GM23338 (cell line): ENCODE measurements around the gene SLC6A18. TPM values are rescaled to one million over a fixed set of nuclear protein-coding genes. Genes with fewer than 3 reads are reported as not detected.

Source experiments
- ATAC-seq: fragments of 200-7000 bp; cut with Tn5 transposase; 3 replicates; pipeline ENCODE4 v1.9.1; 2020
- DNase-seq: peaks from one replicate; pipeline ENCODE4 v3.0.0-alpha.2; 2015; ENCODE audit warnings: low spot score
- H2AFZ ChIP-seq: fragments of 200-600 bp; sonication (generic); 2 replicates; pipeline ENCODE4 v1.8.0; 2016; ENCODE audit warnings: antibody characterized with exemption, mild to moderate bottlenecking, moderate library complexity
- H3F3A ChIP-seq: fragments of 200-600 bp; sonication (generic); replicated peaks from 2 replicates; pipeline ENCODE4 v1.8.0; 2017; ENCODE audit warnings: antibody characterized with exemption, mixed run types, low read depth
- H3K27ac ChIP-seq: fragments of 200-600 bp; sonication (generic); 2 replicates; pipeline ENCODE4 v1.6.1; 2016; ENCODE audit warnings: low read depth
- H3K27me3 ChIP-seq: fragments of 200-600 bp; sonication (generic); 2 replicates; pipeline ENCODE4 v1.8.0; 2016; ENCODE audit warnings: mild to moderate bottlenecking, mixed run types, moderate library complexity; ENCODE audit not compliant: insufficient read depth
- H3K36me3 ChIP-seq: fragments of 200-600 bp; sonication (generic); 2 replicates; pipeline ENCODE4 v1.8.0; 2016; ENCODE audit warnings: mild to moderate bottlenecking; ENCODE audit not compliant: insufficient read depth
- H3K4me1 ChIP-seq: fragments of 200-600 bp; sonication (generic); 2 replicates; pipeline ENCODE4 v1.8.0; 2016; ENCODE audit warnings: mild to moderate bottlenecking, moderate library complexity; ENCODE audit not compliant: insufficient read depth
- H3K4me2 ChIP-seq: fragments of 200-600 bp; sonication (generic); 2 replicates; pipeline ENCODE4 v1.7.1; 2017; ENCODE audit warnings: mixed run types
- H3K4me3 ChIP-seq: fragments of 200-600 bp; sonication (generic); 2 replicates; pipeline ENCODE4 v1.6.1; 2016; ENCODE audit warnings: mixed run types
- H3K79me2 ChIP-seq: fragments of 200-600 bp; sonication (generic); replicated peaks from 2 replicates; pipeline ENCODE4 v1.8.0; 2017; ENCODE audit warnings: mild to moderate bottlenecking; ENCODE audit not compliant: insufficient read depth
- H3K9me2 ChIP-seq: fragments of 200-600 bp; sonication (generic); 2 replicates; pipeline ENCODE4 v1.8.0; 2017; ENCODE audit not compliant: insufficient read depth
- H4K20me1 ChIP-seq: fragments of 200-600 bp; sonication (generic); replicated peaks from 2 replicates; pipeline ENCODE4 v1.8.0; 2017; ENCODE audit warnings: mild to moderate bottlenecking; ENCODE audit not compliant: insufficient read depth
- H3K27ac Mint-ChIP-seq: 2 replicates; pipeline ENCODE4 v1.8.0; 2020; ENCODE audit warnings: inconsistent platforms, mild to moderate bottlenecking, moderate library complexity, mixed read lengths
- H3K27me3 Mint-ChIP-seq: 3 replicates; pipeline ENCODE4 v1.8.0; 2022; ENCODE audit warnings: low read depth, mild to moderate bottlenecking, moderate library complexity, mixed read lengths, inconsistent platforms; ENCODE audit not compliant: insufficient read depth, poor library complexity
- H3K36me3 Mint-ChIP-seq: 3 replicates; pipeline ENCODE4 v1.8.0; 2021; ENCODE audit warnings: low read depth, mild to moderate bottlenecking, inconsistent platforms, moderate library complexity, mixed read lengths
- H3K4me1 Mint-ChIP-seq: 3 replicates; pipeline ENCODE4 v1.8.0; 2020; ENCODE audit warnings: mild to moderate bottlenecking, inconsistent platforms, mixed read lengths
- H3K4me3 Mint-ChIP-seq: 3 replicates; pipeline ENCODE4 v1.8.0; 2021; ENCODE audit warnings: moderate library complexity, mild to moderate bottlenecking, inconsistent platforms, mixed read lengths
- H3K9me3 Mint-ChIP-seq: 3 replicates; pipeline ENCODE4 v1.8.0; 2020; ENCODE audit warnings: moderate library complexity, mild to moderate bottlenecking, inconsistent platforms, mixed read lengths
- CTCF ChIP-seq, 2 experiments: fragments of 200-600 bp in 1 of 2; sonication (generic) in 1 of 2; conservative IDR thresholded peaks; 2 replicates each; pipeline versions ENCODE4 v1.5.1 to v1.6.1; 2016 to 2017; ENCODE audit warnings: antibody characterized with exemption in 2 of 2, low read depth in 2 of 2, mild to moderate bottlenecking in 2 of 2, moderate library complexity in 1 of 2
- ETS1 ChIP-seq: IDR thresholded peaks from 2 replicates; pipeline ENCODE4 v1.6.1; 2016; ENCODE audit warnings: antibody characterized with exemption
- EZH2 ChIP-seq: fragments of 200-600 bp; sonication (generic); IDR thresholded peaks from one replicate; pipeline ENCODE4 v1.8.0; 2017; ENCODE audit warnings: antibody characterized with exemption, mild to moderate bottlenecking, low read depth; ENCODE audit not compliant: unreplicated experiment
- EZH2phosphoT487 ChIP-seq: fragments of 200-600 bp; sonication (generic); IDR thresholded peaks from one replicate; pipeline ENCODE4 v1.8.1; 2018; ENCODE audit warnings: antibody characterized with exemption; ENCODE audit not compliant: unreplicated experiment
- JUNB ChIP-seq: IDR thresholded peaks from one replicate; pipeline ENCODE4 v1.6.1; 2016; ENCODE audit warnings: antibody characterized with exemption; ENCODE audit not compliant: unreplicated experiment
- NANOG ChIP-seq: IDR thresholded peaks from 2 replicates; pipeline ENCODE4 v1.6.1; 2016; ENCODE audit warnings: antibody characterized with exemption, borderline replicate concordance
- ZNF114 ChIP-seq: fragments of 250-450 bp; sonication (Bioruptor Pico); IDR thresholded peaks from 2 replicates; pipeline ENCODE4 v1.5.0; 2020; ENCODE audit warnings: mild to moderate bottlenecking, moderate library complexity
- ZNF331 ChIP-seq: fragments of 250-450 bp; sonication (Bioruptor Pico); IDR thresholded peaks from 2 replicates; pipeline ENCODE4 v1.5.0; 2020; ENCODE audit warnings: low read depth, mild to moderate bottlenecking, moderate library complexity
- ZNF462 ChIP-seq: fragments of 250-450 bp; sonication (Bioruptor Pico); IDR thresholded peaks from 2 replicates; pipeline ENCODE4 v1.5.0; 2020; ENCODE audit warnings: mild to moderate bottlenecking, moderate library complexity
- polyA plus RNA-seq: library from polyadenylated mRNA; unstranded; fragments of >200 nt; fragmentation: Nextera tagmentation; extraction: Ambion mirVana; gene quantifications from 2 replicates; pipeline ENCODE4 v1.2.1, GENCODE V29; 2016
- total RNA-seq: library from RNA; depleted of rRNA; stranded (reverse); fragments of >200 nt; shearing (Covaris generic); gene quantifications from 2 replicates; pipeline ENCODE4 v1.2.3, GENCODE V29; 2014
- TF ChIP-seq, protein P1 (sequence below): IDR thresholded peaks from one replicate; pipeline ENCODE4 v1.6.1; 2018; ENCODE audit warnings: antibody characterized with exemption; ENCODE audit not compliant: unreplicated experiment

Gene SLC6A18
- total and polyA plus RNA-seq, 2 experiments from 2014 or later = not detected

GRCh38 chr5:1215320-1216096 lies 9.7 kb upstream of the SLC6A18 start (continued):
- TF ChIP-seq NANOG (no peak), EZH2phosphoT487 (no peak), CTCF (conservative IDR thresholded peaks at IDR 0.05; ENCODE audit: low read depth in 2 of 2) (no peak), ZNF331 (CRISPR knock-in tag) (no peak), JUNB (no peak), ZNF114 (no peak)

DNA sequence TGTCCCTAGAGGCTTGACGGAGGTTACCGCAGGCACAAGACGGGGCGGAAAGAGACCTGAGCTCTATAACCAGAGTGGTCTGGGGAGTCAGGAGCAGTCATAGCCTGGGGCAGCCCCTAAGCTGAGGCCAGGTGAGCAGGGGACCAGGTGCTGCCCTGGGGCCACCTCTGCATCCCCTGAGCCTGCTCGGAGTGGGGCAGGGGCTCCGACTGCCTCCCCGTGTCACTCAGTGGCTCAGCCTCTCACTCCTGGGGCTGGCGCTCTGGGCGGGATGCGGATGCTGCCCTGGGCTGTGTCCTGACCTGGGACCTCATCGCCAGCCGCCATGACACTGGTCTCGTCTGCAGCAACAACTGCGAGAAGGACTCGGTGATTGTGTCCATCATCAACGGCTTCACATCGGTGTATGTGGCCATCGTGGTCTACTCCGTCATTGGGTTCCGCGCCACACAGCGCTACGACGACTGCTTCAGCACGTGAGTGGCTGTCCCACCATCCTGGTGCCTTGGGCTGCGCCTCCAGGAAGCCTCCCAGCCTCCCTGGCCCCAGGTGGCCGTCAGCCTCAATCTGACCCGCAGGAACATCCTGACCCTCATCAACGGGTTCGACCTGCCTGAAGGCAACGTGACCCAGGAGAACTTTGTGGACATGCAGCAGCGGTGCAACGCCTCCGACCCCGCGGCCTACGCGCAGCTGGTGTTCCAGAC lies 8.8 kb upstream of the SLC6A18 start:
- DNase-seq = no peak
- no peak for TF ChIP-seq ETS1
- TF ChIP-seq EZH2phosphoT487 = no peak
- TF ChIP-seq JUNB = no peak
- TF ChIP-seq ZNF331 (CRISPR knock-in tag) = no peak
- no peak for TF ChIP-seq ZNF462
- no peak for TF ChIP-seq EZH2
- TF ChIP-seq NANOG = no peak
- TF ChIP-seq, protein P1, sequence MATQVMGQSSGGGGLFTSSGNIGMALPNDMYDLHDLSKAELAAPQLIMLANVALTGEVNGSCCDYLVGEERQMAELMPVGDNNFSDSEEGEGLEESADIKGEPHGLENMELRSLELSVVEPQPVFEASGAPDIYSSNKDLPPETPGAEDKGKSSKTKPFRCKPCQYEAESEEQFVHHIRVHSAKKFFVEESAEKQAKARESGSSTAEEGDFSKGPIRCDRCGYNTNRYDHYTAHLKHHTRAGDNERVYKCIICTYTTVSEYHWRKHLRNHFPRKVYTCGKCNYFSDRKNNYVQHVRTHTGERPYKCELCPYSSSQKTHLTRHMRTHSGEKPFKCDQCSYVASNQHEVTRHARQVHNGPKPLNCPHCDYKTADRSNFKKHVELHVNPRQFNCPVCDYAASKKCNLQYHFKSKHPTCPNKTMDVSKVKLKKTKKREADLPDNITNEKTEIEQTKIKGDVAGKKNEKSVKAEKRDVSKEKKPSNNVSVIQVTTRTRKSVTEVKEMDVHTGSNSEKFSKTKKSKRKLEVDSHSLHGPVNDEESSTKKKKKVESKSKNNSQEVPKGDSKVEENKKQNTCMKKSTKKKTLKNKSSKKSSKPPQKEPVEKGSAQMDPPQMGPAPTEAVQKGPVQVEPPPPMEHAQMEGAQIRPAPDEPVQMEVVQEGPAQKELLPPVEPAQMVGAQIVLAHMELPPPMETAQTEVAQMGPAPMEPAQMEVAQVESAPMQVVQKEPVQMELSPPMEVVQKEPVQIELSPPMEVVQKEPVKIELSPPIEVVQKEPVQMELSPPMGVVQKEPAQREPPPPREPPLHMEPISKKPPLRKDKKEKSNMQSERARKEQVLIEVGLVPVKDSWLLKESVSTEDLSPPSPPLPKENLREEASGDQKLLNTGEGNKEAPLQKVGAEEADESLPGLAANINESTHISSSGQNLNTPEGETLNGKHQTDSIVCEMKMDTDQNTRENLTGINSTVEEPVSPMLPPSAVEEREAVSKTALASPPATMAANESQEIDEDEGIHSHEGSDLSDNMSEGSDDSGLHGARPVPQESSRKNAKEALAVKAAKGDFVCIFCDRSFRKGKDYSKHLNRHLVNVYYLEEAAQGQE = no peak

More for the DNA sequence above, 8.8 kb upstream of the SLC6A18 start:
- H3K36me3 Mint-ChIP-seq = no peaks in the 10 kb centered on the region; the same call in 2 of the 3 replicates
- H3K27me3 ChIP-seq = no peaks in the 10 kb centered on the region
- H3K27me3 Mint-ChIP-seq = peaks cover 4% of the 10 kb centered on the region
- H3K27ac Mint-ChIP-seq = no peak overlapping the region
- H3K36me3 ChIP-seq = no peaks in the 10 kb centered on the region
- no peaks in the 10 kb centered on the region for H3K4me1 ChIP-seq
- no peak overlapping the region for H3K4me3 Mint-ChIP-seq
- no peak overlapping the region for H2AFZ ChIP-seq
- no peak overlapping the region for H3K4me2 ChIP-seq
- H3K4me3 ChIP-seq = no peak overlapping the region
- H3K4me1 Mint-ChIP-seq = peaks cover 3% of the 10 kb centered on the region; the same call in 2 of the 3 replicates
- H3F3A ChIP-seq = no peaks in the 10 kb centered on the region
- no peaks in the 10 kb centered on the region for H3K9me2 ChIP-seq
- no peak for ATAC-seq
- peaks cover 3% of the 10 kb centered on the region; the same call in 2 of the 3 replicates for H3K9me3 Mint-ChIP-seq
- no peaks in the 10 kb centered on the region for H4K20me1 ChIP-seq
- no peak overlapping the region for H3K27ac ChIP-seq
- H3K79me2 ChIP-seq = no peaks in the 10 kb centered on the region
